UCSD-AML1 (cell line): Measurements from ENCODE around the gene ZNF341.

Experiments used
- DNase-seq: peaks from one replicate; lab custom pipeline; 2025; ENCODE audit not compliant: unreplicated experiment; lab: John Stamatoyannopoulos, UW

Gene ZNF341

DNA sequence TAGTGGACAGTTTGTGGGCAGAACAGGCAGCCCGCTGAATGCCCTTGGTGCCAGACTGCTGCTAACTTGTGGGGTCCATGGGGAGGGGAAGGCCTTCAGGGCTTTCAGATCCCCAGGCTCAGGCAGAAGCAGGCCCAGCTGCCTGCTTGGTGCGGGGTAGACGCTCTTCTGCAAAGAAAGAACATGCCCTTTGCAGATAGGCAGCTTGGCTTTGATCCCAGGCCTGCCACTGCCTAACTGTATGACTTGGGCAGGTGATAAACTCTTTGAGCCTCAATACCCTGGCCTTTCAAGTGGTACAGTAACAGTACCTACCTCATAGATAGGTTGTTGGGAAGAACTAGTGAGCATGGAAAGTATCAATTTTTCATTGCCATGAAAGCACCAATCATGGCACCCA lies 107.8 kb downstream of the ZNF341 start:
- no peak for DNase-seq

DNA sequence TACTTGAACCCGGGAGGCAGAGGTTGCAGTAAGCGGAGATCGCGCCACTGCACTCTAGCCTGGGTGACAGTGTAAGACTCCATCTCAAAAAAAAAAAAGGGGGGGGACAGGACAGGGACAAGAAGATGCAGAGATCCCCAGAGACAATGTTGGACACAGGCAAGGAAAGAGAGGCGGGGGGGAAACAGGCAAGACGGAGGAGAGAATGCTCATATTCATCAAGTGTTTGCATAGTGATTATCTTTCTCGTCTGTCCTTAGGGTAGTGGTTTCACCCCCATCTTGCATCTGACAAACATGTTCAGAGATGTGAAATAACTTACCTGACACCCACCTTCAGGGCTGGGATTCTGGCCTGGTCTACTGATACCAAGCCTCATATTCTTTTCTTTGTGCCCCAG lies 108.4 kb downstream of the ZNF341 start:
- no peak for DNase-seq

DNA sequence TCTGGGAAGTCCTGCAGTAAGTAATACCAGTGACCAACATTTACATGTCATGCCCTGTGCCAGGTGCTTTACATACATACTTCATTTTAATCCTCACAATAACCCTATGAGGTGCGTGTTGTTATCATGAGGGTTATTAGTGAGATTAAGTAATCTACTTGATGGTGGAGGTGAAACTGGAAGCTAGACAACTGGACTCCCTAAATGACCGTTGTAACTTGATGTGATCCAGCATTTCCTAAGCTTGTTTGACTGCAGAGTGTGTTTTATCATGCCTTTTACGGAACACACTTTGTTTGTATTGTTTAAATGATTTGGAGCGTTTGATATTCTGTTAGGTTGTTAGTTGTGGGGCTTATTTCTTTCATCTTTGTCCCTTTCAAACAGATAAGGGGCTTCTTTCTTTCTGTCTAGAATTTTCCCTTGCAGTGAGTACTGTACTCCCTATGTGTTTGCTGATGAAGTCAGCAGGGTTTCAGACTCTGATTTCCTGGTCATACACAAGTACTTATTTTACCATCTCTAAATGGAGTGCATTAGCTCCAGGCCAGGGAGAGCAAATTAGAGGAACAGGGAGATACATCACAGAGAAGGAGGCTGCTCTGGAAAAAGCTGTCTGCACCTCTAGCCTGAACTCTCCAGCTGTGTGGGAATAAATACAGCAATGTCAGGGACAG lies 109.1 kb downstream of the ZNF341 start:
- no peak for DNase-seq

DNA sequence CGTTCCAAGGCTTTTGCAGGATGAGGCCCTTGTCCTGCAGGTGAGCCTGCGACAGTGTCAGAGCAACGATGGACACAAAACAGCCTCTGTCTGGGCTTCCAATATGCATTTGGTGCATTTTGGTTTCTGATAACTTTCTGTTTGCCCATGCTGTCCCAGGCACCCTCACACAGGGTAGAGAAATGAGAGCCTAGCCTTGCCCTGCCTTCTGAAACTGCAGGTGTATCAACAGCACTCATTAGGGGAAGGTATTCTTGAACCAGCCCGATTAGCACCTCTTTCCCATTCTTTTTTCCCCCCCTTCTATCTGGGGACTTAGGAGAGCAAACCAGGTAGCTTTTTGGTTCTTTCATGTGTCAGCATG lies 109.6 kb downstream of the ZNF341 start:
- DNase-seq: no peak
